Measurements from ENCODE around the gene PRKCZ.

Gene PRKCZ

DNA sequence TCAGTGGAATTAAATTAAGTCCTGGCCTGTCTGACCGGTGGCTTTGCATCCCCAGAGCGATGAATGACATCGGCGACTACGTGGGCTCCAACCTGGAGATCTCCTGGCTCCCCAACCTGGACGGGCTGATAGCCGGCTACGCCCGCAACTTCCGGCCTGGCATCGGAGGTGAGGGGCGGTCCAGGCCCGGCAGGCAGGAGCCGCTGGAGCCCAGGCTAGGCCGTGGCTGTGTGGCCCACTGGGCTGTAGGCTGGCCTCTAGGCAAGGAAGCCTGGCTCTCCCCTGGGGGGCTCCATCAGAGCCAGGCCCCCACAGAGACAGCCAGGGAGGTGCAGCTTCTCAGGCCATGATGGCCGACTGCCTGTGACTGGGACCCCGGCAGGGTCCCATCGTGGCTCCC, 25.3 kb upstream of the PRKCZ start:
- H3K4me3 ChIP-seq (ENCODE audit: low read depth, low read length) = no peak overlapping the region
- no peak for DNase-seq (ENCODE audit: low read depth)
- TF ChIP-seq, protein P1, sequence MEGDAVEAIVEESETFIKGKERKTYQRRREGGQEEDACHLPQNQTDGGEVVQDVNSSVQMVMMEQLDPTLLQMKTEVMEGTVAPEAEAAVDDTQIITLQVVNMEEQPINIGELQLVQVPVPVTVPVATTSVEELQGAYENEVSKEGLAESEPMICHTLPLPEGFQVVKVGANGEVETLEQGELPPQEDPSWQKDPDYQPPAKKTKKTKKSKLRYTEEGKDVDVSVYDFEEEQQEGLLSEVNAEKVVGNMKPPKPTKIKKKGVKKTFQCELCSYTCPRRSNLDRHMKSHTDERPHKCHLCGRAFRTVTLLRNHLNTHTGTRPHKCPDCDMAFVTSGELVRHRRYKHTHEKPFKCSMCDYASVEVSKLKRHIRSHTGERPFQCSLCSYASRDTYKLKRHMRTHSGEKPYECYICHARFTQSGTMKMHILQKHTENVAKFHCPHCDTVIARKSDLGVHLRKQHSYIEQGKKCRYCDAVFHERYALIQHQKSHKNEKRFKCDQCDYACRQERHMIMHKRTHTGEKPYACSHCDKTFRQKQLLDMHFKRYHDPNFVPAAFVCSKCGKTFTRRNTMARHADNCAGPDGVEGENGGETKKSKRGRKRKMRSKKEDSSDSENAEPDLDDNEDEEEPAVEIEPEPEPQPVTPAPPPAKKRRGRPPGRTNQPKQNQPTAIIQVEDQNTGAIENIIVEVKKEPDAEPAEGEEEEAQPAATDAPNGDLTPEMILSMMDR (IDR thresholded peaks at IDR 0.05; ENCODE audit: control insufficient read depth, extremely low read depth, insufficient read depth) = no peak

DNA sequence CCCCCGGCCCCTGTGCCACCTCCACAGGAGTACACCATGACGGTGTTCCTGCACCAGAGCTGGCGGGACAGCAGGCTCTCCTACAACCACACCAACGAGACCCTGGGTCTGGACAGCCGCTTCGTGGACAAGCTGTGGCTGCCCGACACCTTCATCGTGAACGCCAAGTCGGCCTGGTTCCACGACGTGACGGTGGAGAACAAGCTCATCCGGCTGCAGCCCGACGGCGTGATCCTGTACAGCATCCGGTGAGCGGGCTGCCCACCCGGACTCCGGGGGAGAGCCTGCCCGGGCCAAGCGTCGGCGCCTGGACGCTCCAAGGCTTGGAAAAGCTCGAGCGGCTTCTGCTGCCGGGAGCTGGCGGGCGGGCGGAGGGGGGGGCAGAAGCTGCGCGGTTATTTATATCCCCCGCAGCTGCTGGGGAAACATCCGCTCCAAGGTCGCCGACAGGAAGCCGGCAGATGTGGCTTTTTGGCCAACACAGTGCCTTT, 24.7 kb upstream of the PRKCZ start:
- DNase-seq (ENCODE audit: low read depth) = no peak
- H3K4me3 ChIP-seq (ENCODE audit: low read depth, low read length) = no peak overlapping the region
- TF ChIP-seq, protein P1 (IDR thresholded peaks at IDR 0.05; ENCODE audit: control insufficient read depth, extremely low read depth, insufficient read depth) = no peak

DNA sequence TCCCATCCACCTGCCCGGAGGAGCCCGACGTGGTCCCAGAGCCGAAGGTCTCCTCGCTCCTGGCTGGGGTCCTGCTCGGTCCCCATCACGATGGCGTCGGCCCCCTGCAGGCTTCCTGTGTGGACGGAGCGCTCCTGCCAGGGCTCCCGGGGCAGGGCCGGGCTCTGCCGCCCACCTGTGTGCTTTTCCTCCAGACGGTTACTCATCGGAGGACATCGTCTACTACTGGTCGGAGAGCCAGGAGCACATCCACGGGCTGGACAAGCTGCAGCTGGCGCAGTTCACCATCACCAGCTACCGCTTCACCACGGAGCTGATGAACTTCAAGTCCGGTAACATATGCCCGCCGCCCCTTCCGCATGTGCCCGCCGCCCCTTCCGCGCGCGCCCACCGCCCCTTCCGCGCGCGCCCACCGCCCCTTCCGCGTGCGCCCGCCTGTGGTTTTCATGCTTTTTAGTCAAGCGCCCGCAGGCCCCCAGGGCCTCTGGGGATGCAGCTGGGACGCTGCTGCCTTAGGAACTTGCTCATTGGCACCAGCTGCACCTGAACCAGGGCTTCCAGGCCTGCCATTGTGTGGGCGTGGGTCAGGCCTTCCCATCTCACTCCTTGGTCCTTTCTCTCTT, 22.1 kb upstream of the PRKCZ start:
- TF ChIP-seq, protein P1 (IDR thresholded peaks at IDR 0.05; ENCODE audit: control insufficient read depth, extremely low read depth, insufficient read depth) = no peak
- H3K4me3 ChIP-seq (ENCODE audit: low read depth, low read length) = no peak overlapping the region
- DNase-seq (ENCODE audit: low read depth) = no peak

DNA sequence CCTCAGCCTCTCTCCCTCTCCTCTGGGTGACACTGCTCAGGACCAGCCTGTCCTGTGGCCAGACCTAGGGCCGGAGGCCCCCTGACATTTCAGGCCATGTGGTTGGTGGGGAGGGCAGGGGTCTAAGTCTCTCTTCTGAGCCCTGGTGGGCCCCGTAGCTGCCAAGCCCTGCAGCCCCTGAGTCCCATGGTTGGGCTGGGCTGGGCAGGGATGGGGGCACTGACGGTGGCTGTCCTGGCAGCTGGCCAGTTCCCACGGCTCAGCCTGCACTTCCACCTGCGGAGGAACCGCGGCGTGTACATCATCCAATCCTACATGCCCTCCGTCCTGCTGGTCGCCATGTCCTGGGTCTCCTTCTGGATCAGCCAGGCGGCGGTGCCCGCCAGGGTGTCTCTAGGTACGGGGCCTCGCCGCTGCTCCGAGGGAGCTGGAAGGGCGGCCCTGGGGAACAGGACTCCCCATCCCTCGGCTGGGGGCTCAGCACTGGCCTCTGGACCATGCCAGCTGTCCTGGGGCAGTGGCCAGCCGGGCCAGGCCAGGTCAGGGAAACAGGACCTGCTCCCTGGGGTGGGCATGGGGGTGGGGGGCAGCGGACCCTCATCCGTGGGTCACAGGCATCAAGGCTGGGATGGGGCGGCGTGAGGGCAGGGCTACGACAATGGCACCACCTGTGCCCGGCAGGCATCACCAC, 21.2 kb upstream of the PRKCZ start:
- TF ChIP-seq, protein P1 (IDR thresholded peaks at IDR 0.05; ENCODE audit: control insufficient read depth, extremely low read depth, insufficient read depth) = no peak
- DNase-seq (ENCODE audit: low read depth) = no peak
- no peak overlapping the region for H3K4me3 ChIP-seq (ENCODE audit: low read depth, low read length)

DNA sequence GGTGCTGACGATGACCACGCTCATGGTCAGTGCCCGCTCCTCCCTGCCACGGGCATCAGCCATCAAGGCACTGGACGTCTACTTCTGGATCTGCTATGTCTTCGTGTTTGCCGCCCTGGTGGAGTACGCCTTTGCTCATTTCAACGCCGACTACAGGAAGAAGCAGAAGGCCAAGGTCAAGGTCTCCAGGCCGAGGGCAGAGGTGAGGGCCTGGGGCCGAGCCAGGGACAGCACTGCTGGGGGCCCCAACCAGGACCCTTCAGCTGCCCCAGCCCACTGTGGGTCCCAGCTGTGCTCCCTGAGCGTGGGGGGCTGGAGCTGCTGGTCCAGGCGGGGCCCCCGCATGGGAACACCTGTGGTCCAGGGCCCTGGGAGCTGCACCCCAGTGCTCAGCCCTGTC, 20.6 kb upstream of the PRKCZ start:
- DNase-seq (ENCODE audit: low read depth) = no peak
- TF ChIP-seq, protein P1 (IDR thresholded peaks at IDR 0.05; ENCODE audit: control insufficient read depth, extremely low read depth, insufficient read depth) = no peak
- no peak overlapping the region for H3K4me3 ChIP-seq (ENCODE audit: low read depth, low read length)

DNA sequence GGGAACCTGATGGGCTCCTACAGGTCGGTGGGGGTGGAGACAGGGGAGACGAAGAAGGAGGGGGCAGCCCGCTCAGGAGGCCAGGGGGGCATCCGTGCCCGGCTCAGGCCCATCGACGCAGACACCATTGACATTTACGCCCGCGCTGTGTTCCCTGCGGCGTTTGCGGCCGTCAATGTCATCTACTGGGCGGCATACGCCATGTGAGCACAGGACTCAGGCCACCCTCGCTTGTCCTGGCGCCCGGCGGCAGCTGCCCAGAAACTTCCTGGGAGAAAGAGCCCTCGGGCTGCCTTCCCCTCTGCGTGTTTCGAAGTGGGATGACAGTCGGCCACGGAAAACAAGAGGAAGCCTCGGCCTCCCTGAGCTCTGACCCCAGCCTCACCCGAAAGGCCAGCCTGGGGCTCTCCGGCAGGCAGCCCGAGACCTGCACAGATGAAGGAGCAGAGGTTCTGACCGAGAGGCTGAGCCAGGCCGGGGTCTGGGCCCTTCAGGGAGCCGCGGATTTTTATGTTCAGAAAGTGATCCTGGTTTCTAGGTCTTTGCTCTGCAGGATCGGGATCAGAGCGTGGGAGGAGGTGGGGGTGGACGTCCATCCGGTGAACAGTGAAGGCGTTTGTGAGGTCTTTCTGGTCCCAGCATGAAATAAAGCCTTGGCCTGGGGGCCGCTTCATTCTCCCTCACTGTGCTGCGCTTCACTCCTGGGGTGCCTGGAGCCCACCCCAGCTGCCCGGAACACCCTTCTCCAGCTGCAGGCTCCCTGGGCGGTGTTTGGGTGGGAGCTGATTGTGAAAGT, 19.9 kb upstream of the PRKCZ start:
- H3K4me3 ChIP-seq (ENCODE audit: low read depth, low read length) = no peak overlapping the region
- TF ChIP-seq, protein P1 (IDR thresholded peaks at IDR 0.05; ENCODE audit: control insufficient read depth, extremely low read depth, insufficient read depth) = no peak
- DNase-seq (ENCODE audit: low read depth) = no peak

Data from LNCaP clone FGC (cell line).